Keratinocyte (primary cell): Measurements from ENCODE around the gene KPNA5. TPM values are rescaled to one million over a fixed set of nuclear protein-coding genes. Genes with fewer than 3 reads are reported as not detected.

Experiments
- DNase-seq: peaks from one replicate; pipeline ENCODE4 v3.0.0-alpha.2; 2011; ENCODE audit warnings: low read depth, missing footprints, low spot score
- FAIRE-seq: peaks from 2 replicates; lab custom pipeline; 2011; peaks lifted over from hg19 to GRCh38; lab: Jason Lieb, UNC
- H2AFZ ChIP-seq: 2 replicates; pipeline ENCODE4 v1.6.0; 2012; ENCODE audit warnings: low read length, control low read depth, inconsistent platforms; ENCODE audit not compliant: control insufficient read depth
- H3K27ac ChIP-seq: 2 replicates; pipeline ENCODE4 v1.5.1; 2011; ENCODE audit warnings: low read length; ENCODE audit not compliant: control insufficient read depth, insufficient read depth
- H3K27me3 ChIP-seq: 3 replicates; pipeline ENCODE4 v1.6.0; 2011; ENCODE audit warnings: low read length; ENCODE audit not compliant: control insufficient read depth, insufficient read depth; ENCODE audit errors: extremely low read depth
- H3K36me3 ChIP-seq, 2 experiments: 2 replicates in 1 of 2; 3 replicates in 1 of 2; pipeline ENCODE4 v1.5.1; 2011; ENCODE audit warnings: low read length in 2 of 2, mild to moderate bottlenecking in 1 of 2; ENCODE audit not compliant: control insufficient read depth in 2 of 2, insufficient read depth in 2 of 2; ENCODE audit errors: extremely low read depth in 1 of 2
- H3K4me1 ChIP-seq: 3 replicates; pipeline ENCODE4 v1.5.1; 2011; ENCODE audit warnings: low read length; ENCODE audit not compliant: control insufficient read depth, insufficient read depth; ENCODE audit errors: extremely low read depth
- H3K4me2 ChIP-seq: 3 replicates; pipeline ENCODE4 v1.6.0; 2011; ENCODE audit warnings: low read depth, low read length; ENCODE audit not compliant: control insufficient read depth, insufficient read depth; ENCODE audit errors: extremely low read depth
- H3K4me3 ChIP-seq, 3 experiments: fragments of 200-600 bp in 1 of 3; sonication (generic) in 1 of 3; 2 replicates in 2 of 3; 3 replicates in 1 of 3; pipeline ENCODE4 v1.5.1; 2011 to 2016; ENCODE audit warnings: low read length in 3 of 3, mild to moderate bottlenecking in 3 of 3, control low read depth in 2 of 3, inconsistent platforms in 1 of 3, low read depth in 1 of 3, mixed read lengths in 1 of 3, mixed run types in 1 of 3, moderate library complexity in 1 of 3; ENCODE audit not compliant: control insufficient read depth in 2 of 3, insufficient read depth in 2 of 3; ENCODE audit errors: extremely low read depth in 1 of 3
- H3K79me2 ChIP-seq: 2 replicates; pipeline ENCODE4 v1.6.0; 2012; ENCODE audit warnings: low read length; ENCODE audit not compliant: control insufficient read depth, insufficient read depth
- H3K9ac ChIP-seq: 3 replicates; pipeline ENCODE4 v1.6.0; 2011; ENCODE audit warnings: low read length; ENCODE audit not compliant: control insufficient read depth, insufficient read depth; ENCODE audit errors: extremely low read depth
- H3K9me1 ChIP-seq: 3 replicates; pipeline ENCODE4 v1.6.0; 2011; ENCODE audit warnings: low read length; ENCODE audit not compliant: control insufficient read depth, insufficient read depth; ENCODE audit errors: extremely low read depth
- H3K9me3 ChIP-seq: 2 replicates; pipeline ENCODE4 v1.5.1; 2012; ENCODE audit warnings: low read depth, low read length; ENCODE audit not compliant: control insufficient read depth
- H4K20me1 ChIP-seq: 3 replicates; pipeline ENCODE4 v1.6.0; 2011; ENCODE audit warnings: low read length; ENCODE audit not compliant: control insufficient read depth, insufficient read depth; ENCODE audit errors: extremely low read depth
- CTCF ChIP-seq, 3 experiments: IDR thresholded peaks in 1 of 3; conservative IDR thresholded peaks in 1 of 3; optimal IDR thresholded peaks in 1 of 3; 2 replicates in 2 of 3; 3 replicates in 1 of 3; pipeline versions ENCODE3 to v1.5.1; 2011; ENCODE audit warnings: low read length in 3 of 3, mild to moderate bottlenecking in 3 of 3, moderate library complexity in 2 of 3, control low read depth in 1 of 3, inconsistent platforms in 1 of 3; ENCODE audit not compliant: insufficient read depth in 2 of 3; ENCODE audit errors: extremely low read depth in 1 of 3
- EZH2 ChIP-seq: IDR thresholded peaks from one replicate; pipeline ENCODE4 v1.6.1; 2012; ENCODE audit warnings: inconsistent platforms, mild to moderate bottlenecking, low read length, moderate library complexity
- dilution Hi-C: fragments of 300-500 bp; cut with MboI; formaldehyde crosslinking; loops from one replicate; pipeline ENCODE4 v1.7.0; 2020; ENCODE audit warnings: low sequenced_read_pairs; ENCODE audit not compliant: extremely low pct_ligation_motif_present
- polyA plus RNA-seq, 5 experiments: library from polyadenylated mRNA; depleted of rRNA in 3 of 5; stranded (reverse) in 3 of 5; stranded (forward) in 1 of 5; unstranded in 1 of 5; fragments of >200 nt; gene quantifications; 1 replicate in 1 of 5; 2 replicates in 3 of 5; 3 replicates in 1 of 5; pipeline versions ENCODE4 v1.2.1 to v1.2.3, GENCODE V29; 2011 to 2012; ENCODE audit warnings: missing spikeins in 2 of 5, low read depth in 1 of 5, low replicate concordance in 1 of 5

Gene KPNA5
- polyA plus RNA-seq, 1 donor (not counting 4 experiments of a cell fraction or from before 2014, with no cell fraction given) = 3.1 TPM

GRCh38 chr6:116714761-116715160 lies 33.8 kb downstream of the KPNA5 start:
- FAIRE-seq (no peak), DNase-seq (no peak)
- Histone ChIP-seq H3K9ac (no peak overlapping the region), H3K9me1 (no peaks in the 10 kb centered on the region), H3K79me2 (no peaks in the 10 kb centered on the region), H2AFZ (no peak overlapping the region), H3K4me1 (no peaks in the 10 kb centered on the region), H3K27me3 (no peaks in the 10 kb centered on the region), H3K9me3 (no peaks in the 10 kb centered on the region), H4K20me1 (no peaks in the 10 kb centered on the region), H3K36me3 (no peaks in the 10 kb centered on the region), H3K27ac (no peak overlapping the region), H3K4me2 (no peak overlapping the region), H3K4me3 (no peak overlapping the region)
- dilution Hi-C loops = no loop called here
- TF ChIP-seq CTCF (optimal IDR thresholded peaks at IDR 0.05 in 1 of 3, IDR thresholded peaks at IDR 0.05 in 1 of 3, conservative IDR thresholded peaks at IDR 0.05 in 1 of 3; ENCODE audit: extremely low read depth in 1 of 3, insufficient read depth in 2 of 3, low read length in 3 of 3) = no peak
- TF ChIP-seq EZH2 = no peak

GRCh38 chr6:116726947-116727346 lies 45.9 kb downstream of the KPNA5 start:
- no peaks in the 10 kb centered on the region for H3K9me1 ChIP-seq
- FAIRE-seq (no peak), DNase-seq (no peak)
- no peak overlapping the region for H3K27ac ChIP-seq
- dilution Hi-C loops = no loop called here
- H2AFZ ChIP-seq = no peak overlapping the region
- no peak for TF ChIP-seq CTCF (optimal IDR thresholded peaks at IDR 0.05 in 1 of 3, IDR thresholded peaks at IDR 0.05 in 1 of 3, conservative IDR thresholded peaks at IDR 0.05 in 1 of 3; ENCODE audit: extremely low read depth in 1 of 3, insufficient read depth in 2 of 3, low read length in 3 of 3)
- H3K27me3 ChIP-seq = no peaks in the 10 kb centered on the region
- H3K4me1 ChIP-seq = no peaks in the 10 kb centered on the region
- no peaks in the 10 kb centered on the region for H3K79me2 ChIP-seq
- H3K9ac ChIP-seq = no peak overlapping the region
- no peak overlapping the region for H3K4me2 ChIP-seq
- H3K36me3 ChIP-seq = no peaks in the 10 kb centered on the region
- no peaks in the 10 kb centered on the region for H3K9me3 ChIP-seq
- no peaks in the 10 kb centered on the region for H4K20me1 ChIP-seq
- no peak overlapping the region for H3K4me3 ChIP-seq
